T follicular helper cell (primary cell): ENCODE results near the gene PSMB10.
"Not testable (repeated sequence)": the region's sequence is repeated elsewhere in the genome, so short reads cannot be mapped to it uniquely, and the experiment has no call there.

ENCODE experiments used
- DNase-seq: peaks from one replicate; pipeline ENCODE4 v3.0.0-alpha.2; 2020; ENCODE audit warnings: low read depth
- total RNA-seq, 2 experiments: gene quantifications; one replicate each; lab custom pipeline; 2026; lab: John Stamatoyannopoulos, UW

The PSMB10 gene
- total RNA-seq = 35.3 to 48.4 reads per million in 2 experiments

GRCh38 chr16:67936124-67936879, at the start of gene PSMB10:
PSMB10 (minus strand) TSS chr16:67936850; CDS start chr16:67936749, 101 bp downstream.
- peak; percentile 12 for DNase-seq

DNA sequence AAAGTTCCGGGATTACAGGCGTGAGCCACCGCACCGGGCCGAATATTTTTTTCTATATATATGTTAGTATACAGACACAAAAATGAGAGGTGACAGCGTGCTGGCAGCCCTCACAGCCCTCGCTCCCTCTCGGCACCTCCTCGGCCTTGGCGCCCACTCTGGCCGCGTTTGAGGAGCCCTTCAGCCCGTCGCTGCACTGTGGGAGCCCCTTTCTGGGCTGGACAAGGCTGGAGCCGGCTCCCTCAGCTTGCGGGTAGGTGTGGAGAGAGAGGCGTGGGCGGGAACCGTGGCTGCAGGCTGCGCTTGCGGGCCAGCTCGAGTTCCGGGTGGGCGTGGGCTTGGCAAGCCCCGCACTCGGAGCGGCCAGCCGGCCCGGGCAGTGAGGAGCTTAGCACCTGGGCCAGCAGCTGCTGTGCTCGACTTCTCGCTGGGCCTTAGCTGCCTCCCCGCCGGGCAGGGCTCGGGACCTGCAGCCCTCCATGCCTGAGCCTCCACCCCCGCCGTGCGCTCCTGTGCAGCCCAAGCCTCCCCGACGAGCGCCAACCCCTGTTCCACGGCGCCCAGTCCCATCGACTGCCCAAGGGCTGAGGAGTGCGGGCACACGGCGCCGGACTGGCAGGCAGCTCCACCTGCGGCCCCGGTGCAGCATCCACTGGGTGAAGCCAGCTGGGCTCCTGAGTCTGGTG, 45.5 kb upstream of the PSMB10 start:
- DNase-seq = no peak

DNA sequence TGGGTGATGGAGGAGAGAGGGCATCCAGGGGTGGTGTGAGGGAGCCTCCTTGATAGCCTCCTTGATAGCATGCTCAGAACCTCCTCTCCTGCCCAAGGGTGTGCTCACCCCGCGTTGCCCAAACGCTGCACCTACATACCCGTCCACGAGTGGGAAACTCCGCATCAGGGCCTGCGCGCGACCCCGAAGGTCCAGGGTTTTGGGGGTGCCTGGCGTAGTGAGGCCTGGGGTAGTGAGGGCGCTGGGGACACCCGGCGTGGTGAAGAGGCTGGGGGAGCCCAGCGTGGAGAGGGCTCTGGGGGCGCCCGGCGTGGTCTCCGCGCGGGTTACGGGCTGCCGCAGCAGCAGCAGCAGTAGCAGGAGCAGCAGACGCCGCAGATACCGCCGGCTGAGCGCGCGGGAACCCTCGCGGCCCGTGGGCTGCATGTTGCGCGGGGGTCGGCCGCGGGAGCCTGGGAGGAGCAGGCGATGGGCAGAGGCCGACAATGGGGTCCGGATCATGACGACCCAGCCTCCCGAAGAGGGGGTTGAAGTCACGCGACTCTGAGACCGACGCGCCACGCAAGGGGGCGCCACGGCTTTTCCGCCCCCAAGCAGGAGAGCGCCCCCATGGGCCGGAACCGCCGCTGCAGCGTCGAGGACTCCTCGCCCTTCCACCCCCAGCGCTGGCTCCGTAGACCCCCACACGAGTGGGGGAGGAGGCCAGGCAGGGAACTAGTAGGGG, 43.5 kb upstream of the PSMB10 start, which contains the start of gene DPEP3:
Gene DPEP3 (minus strand): TSS at position 545 of the 724 bp plus-strand sequence. CDS start 119 bp downstream, at position 426.
- DNase-seq = no peak

GRCh38 chr16:67977469-67978227, 41.0 kb upstream of the PSMB10 start:
- no peak for DNase-seq

- no peak for DNase-seq
Observed at GRCh38 chr16:67977005-67977404, 40.4 kb upstream of the PSMB10 start.

- DNase-seq = no peak
Observed at GRCh38 chr16:67976205-67976604, 39.6 kb upstream of the PSMB10 start.

DNA sequence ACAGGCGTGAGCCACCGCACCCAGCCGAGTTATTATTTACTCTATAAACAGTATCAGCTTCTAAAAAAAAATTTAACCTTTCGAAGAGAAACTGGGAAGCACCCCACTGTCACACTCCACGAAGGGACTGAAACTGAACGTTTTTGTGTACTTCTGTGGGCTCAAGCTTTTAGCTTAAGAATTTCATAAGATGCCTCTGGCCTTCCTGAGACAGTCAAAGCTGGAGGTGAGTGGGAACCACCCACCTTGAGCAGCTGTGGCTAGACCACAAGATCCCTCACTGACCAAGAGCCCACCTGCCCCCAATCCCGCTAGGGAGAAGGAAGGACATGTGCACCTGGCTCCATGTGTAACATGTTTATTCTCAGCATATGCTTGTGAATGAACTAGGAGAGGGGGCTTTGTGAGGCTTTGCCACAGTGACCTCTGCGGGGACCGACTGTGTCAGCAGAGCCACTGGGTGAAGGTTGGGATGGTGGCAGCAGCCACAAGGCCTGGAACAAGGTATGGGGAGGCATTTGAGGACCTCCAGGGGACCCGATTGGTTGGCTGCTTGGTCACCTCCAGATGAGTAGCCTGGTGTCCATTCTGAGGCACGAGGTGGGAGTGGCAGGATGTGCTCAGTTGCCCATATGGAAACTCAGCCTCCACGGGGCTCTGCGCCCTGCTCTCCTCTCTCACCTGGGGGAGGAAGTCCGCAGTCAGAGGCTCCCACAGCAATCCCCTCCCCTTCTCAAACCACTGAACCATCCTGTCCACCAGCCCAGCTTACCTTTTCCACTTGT, 38.9 kb upstream of the PSMB10 start:
- DNase-seq = no peak

- DNase-seq = not testable (repeated sequence)
Observed at GRCh38 chr16:67972285-67972684, 35.6 kb upstream of the PSMB10 start.

DNA sequence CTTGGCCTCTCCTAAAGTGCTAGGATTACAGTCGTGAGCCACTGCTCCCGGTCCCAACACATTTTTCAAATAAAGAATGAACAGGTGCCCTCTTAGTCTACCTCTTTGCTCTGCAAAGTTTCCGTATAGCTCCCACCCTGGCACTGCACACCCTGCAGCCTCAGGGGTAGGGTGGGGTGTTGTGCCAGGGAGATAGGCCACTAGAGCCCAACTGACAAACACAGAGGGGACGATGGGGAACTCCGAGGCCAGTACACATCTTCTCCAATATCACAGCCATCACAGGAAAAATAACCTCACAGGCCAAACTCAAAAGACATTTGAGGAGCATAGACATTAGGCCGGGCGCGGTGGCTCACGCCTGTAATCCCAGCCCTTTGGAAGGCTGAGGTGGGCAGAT, 34.5 kb upstream of the PSMB10 start:
- DNase-seq = no peak

GRCh38 chr16:67969254-67970039, 32.8 kb upstream of the PSMB10 start:
- DNase-seq = no peak

DNA sequence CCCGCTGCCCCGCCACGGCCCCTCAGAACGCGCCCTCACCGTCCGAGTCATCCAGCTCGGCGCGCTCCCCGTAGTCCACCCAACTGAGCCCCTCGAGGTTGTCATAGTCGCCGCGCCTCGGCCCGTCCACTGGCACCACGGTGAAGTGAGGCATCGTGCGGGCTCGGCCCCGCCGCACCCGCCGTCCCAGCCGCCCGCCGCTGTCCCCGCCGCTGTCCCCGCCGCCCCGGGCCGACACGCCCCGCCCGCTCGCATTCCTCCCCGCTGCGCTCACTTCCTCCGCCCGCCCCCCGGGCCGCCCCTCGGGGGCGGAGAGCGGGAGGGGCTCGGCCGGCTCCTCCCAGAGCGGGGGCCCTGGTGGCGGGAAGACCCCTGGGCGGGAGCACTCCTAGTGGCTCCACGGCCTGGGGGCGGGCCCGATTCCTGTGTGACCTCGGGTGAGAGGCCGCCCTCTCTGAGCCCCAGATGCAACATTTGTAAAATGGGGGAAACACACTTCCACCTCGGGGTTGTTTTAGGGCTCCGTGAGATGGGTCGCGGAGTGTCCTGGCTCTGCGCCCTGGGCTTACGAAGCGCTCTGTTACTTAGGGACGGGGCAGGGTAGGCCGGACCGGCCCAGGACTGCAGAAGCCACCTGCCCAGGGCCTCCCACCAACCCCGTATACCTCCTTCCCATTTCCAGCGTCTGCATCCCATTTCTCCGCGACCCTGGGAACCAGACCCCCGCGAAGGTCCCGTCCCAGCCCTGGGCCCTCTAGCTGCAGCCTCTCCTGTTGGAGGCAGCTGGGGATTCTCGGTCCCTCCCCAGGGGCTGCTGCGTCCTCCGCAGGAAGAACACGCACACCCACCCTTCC, 32.0 kb upstream of the PSMB10 start, which contains the start of gene SLC12A4:
Gene SLC12A4 (minus strand): TSS at position 238 of the 854 bp plus-strand sequence. CDS start 84 bp downstream, at position 154.
- DNase-seq = peak; percentile 77

- peak; percentile 7 for DNase-seq
Observed at GRCh38 chr16:67967958-67968399, 31.3 kb upstream of the PSMB10 start.

DNA sequence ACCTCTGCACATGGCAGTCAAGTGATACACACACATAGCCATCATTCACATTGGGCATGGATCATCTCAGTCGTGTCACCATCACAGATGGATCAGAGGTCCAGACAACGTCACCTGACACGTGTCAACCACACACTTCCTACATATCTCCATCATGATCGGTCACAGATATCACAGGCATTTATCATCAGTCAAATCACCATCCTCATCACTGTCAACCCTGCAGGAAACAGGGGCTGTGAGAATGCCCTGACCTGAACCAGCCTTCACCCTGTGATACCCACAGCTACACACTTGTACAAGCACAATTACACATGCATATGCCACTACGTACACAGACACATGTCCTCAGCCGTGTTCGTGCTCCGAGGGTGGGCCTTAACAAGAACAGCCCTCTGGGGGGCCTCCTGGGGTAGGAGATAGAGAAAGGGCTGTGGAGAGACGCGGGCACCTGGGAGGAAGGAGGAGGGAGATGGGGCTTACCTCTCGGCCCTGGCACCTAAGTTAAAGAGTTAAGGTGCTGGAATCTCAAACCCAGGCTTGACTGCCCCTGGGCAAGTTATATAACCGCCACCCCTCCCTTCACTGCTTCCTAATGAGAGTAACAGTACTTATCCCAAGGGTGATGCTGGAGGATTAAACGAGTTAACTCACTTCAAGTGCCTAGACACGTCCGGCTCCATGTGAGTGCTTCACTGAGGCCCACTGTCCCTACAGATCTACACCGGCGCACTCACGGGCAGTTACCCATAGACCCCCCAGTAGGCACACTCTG, 30.7 kb upstream of the PSMB10 start:
- no peak for DNase-seq

DNA sequence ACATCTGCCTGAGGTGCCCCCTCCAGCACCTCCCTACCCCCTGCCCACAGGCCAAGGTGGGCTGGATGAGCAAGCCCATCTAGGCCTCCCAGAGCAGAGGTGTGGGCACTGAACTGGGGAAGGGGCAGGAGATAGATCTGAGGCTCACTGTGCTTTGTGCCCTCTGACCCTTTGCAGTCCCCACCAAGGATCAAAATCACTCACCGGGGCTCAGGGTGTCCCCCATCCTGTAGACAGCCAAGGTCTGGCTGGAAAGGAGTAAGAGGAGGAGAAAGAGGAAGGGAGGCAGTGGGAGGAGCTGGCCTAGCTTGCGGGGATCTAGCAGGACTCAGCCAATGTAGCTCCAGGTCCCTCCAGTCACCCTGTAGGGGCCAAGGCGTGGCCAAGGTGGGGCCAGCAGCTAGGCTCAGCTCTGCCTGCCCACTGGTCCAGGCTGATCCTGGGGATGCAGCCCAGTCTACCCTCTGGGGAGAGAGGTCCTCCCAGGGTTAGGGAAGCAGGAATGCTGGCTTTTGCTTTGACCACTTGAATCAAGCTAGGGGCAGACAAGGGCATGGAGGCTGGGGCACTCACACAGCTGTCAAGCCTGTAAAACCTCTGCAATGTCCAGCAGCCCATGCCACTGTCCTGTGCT, 30.0 kb upstream of the PSMB10 start:
- DNase-seq = no peak

DNA sequence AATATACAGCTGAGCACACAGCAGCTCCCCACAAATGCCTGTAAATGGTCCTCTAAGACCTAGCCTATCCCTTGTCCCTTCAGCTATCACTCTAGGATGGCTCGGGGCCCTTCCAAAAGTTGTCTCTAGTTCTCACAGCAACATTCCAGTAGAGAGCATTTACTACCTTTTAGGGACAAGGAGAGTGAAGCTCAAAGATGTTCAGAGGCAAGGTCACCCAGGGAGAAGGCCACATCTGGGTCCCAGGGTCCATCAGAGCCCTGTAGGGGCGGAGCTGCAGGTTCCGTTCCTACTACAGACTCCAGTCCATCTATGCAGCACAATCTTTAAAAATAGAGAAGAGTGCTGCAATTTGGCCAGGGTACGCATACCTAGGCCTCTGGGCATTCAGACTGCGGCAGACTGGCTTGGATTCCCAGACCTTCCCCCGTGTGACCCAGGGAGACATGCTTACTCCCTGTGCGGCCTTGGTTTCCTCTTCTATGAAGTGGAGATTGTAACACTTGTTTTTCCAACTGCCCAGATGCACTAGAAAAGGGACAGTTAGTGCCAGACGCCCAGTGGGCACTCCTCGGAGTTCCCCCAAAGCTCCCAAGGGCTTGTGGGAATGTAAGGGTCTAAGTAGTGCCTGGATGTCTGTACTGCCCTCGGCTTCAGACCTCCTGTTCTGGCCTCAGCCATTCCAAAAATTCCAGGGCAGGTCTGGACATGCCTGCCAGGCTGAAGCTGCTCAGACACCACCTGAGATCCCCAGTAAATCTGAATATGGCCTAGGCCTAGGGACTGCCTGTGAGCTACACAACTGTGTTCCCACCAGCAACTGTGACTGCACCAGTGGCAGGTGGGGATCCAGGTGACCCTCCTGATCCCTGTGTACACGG, 29.3 kb upstream of the PSMB10 start:
- DNase-seq = no peak

DNA sequence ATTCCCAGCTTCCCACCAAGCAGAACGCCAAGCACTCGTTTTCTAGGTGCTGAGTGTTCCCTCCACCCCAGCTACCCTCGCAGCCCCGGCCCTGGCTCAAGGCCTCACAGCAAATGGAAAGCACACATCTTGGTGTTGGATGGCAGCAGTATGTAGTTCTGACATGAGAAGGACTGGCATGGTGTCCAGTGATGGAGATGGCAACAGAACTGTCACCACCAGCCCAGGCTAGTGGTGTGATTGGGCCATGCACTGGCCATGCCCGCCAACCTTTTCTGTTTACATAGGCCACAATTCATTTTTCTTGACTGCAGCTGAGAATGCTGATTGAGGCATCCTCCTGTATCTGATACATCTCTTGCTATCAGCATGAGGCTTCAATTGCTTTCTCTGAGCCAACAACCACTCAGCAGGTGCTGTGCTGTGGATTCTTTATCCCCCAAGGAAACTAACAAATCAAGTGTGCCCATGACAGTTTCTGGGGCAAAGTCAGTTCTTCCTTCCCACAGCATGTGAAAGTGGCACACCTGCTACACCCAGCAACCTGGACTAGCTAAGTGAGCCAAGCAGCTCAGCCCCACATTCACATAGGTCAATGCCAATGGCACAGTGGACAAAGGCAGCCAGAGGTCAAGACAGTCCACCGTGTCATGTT, 28.0 kb upstream of the PSMB10 start:
- no peak for DNase-seq
